Esophagus squamous epithelium (tissue), 4 donors: ENCODE results near the gene OPA3.

Experiments used
- POLR2A ChIP-seq, 4 donors: fragments of 450-650 bp; IDR thresholded peaks; one replicate each; pipeline ENCODE4 v1.6.1; 2017; ENCODE audit warnings: antibody characterized with exemption in 4 of 4, mild to moderate bottlenecking in 4 of 4, moderate library complexity in 3 of 4
- TF ChIP-seq, protein P1 (sequence below), 6 experiments: fragments of 450-650 bp in 4 of 6; fragments of 200-600 bp in 2 of 6; sonication (generic) in 2 of 6; IDR thresholded peaks; one replicate each; pipeline ENCODE4 v1.5.1; 2016 to 2019; ENCODE audit warnings: antibody characterized with exemption in 6 of 6, mild to moderate bottlenecking in 4 of 6, moderate library complexity in 4 of 6

DNA sequence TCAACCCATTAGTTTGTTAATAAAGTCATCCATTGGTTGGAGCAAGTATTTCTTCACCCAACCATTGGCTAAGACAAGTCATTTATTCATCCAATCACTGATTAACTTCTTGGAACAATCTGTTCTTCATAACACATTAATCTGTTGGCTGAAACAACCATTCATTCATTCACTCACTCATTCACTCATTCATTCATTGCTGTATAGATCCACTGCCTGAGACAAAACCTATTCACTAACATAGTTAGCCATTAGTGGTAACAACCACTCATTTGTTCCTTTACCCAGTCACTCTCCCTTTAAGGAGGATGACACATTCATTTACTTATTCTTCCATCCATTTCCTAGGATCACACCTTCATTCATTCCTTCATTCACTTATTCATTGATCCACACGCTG is 39.4 kb upstream of the OPA3 start:
- TF ChIP-seq, protein P1, sequence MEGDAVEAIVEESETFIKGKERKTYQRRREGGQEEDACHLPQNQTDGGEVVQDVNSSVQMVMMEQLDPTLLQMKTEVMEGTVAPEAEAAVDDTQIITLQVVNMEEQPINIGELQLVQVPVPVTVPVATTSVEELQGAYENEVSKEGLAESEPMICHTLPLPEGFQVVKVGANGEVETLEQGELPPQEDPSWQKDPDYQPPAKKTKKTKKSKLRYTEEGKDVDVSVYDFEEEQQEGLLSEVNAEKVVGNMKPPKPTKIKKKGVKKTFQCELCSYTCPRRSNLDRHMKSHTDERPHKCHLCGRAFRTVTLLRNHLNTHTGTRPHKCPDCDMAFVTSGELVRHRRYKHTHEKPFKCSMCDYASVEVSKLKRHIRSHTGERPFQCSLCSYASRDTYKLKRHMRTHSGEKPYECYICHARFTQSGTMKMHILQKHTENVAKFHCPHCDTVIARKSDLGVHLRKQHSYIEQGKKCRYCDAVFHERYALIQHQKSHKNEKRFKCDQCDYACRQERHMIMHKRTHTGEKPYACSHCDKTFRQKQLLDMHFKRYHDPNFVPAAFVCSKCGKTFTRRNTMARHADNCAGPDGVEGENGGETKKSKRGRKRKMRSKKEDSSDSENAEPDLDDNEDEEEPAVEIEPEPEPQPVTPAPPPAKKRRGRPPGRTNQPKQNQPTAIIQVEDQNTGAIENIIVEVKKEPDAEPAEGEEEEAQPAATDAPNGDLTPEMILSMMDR (IDR thresholded peaks at IDR 0.05) = no peak
- no peak for TF ChIP-seq POLR2A (IDR thresholded peaks at IDR 0.05)
